Esophagus squamous epithelium (tissue), 4 donors: ENCODE measurements around the gene HAO1.

Source experiments
- POLR2A ChIP-seq, 4 donors: fragments of 450-650 bp; IDR thresholded peaks; one replicate each; pipeline ENCODE4 v1.6.1; 2017; ENCODE audit warnings: antibody characterized with exemption in 4 of 4, mild to moderate bottlenecking in 4 of 4, moderate library complexity in 3 of 4
- TF ChIP-seq, protein P1 (sequence below), 6 experiments: fragments of 450-650 bp in 4 of 6; fragments of 200-600 bp in 2 of 6; sonication (generic) in 2 of 6; IDR thresholded peaks; one replicate each; pipeline ENCODE4 v1.5.1; 2016 to 2019; ENCODE audit warnings: antibody characterized with exemption in 6 of 6, mild to moderate bottlenecking in 4 of 6, moderate library complexity in 4 of 6

- TF ChIP-seq, protein P1, sequence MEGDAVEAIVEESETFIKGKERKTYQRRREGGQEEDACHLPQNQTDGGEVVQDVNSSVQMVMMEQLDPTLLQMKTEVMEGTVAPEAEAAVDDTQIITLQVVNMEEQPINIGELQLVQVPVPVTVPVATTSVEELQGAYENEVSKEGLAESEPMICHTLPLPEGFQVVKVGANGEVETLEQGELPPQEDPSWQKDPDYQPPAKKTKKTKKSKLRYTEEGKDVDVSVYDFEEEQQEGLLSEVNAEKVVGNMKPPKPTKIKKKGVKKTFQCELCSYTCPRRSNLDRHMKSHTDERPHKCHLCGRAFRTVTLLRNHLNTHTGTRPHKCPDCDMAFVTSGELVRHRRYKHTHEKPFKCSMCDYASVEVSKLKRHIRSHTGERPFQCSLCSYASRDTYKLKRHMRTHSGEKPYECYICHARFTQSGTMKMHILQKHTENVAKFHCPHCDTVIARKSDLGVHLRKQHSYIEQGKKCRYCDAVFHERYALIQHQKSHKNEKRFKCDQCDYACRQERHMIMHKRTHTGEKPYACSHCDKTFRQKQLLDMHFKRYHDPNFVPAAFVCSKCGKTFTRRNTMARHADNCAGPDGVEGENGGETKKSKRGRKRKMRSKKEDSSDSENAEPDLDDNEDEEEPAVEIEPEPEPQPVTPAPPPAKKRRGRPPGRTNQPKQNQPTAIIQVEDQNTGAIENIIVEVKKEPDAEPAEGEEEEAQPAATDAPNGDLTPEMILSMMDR (IDR thresholded peaks at IDR 0.05) = no peak
- no peak for TF ChIP-seq POLR2A (IDR thresholded peaks at IDR 0.05)
Observed at GRCh38 chr20:7989379-7989778, 49.1 kb upstream of the HAO1 start.
